Esophagus muscularis mucosa (tissue), 4 donors: Measurements from ENCODE around the gene ST3GAL5. TPM values are rescaled to one million over a fixed set of nuclear protein-coding genes. Genes with fewer than 3 reads are reported as not detected.

Experiments
- DNase-seq: peaks from one replicate; pipeline ENCODE4 v3.0.0-alpha.2; 2017; ENCODE audit errors: extremely low spot score
- H3K27ac ChIP-seq, 4 donors: fragments of 200-600 bp; sonication (generic); replicated peaks in 1 of 4; 1 replicate in 3 of 4; 2 replicates in 1 of 4; pipeline ENCODE4 v1.5.1; 2016 to 2019; ENCODE audit warnings: mild to moderate bottlenecking in 1 of 4
- H3K27me3 ChIP-seq, 4 donors: fragments of 200-600 bp; sonication (generic); one replicate each; pipeline versions ENCODE4 v1.5.1 to v1.6.0; 2016 to 2019
- H3K36me3 ChIP-seq, 4 donors: fragments of 200-600 bp; sonication (generic); one replicate each; pipeline ENCODE4 v1.5.1; 2016 to 2019
- H3K4me1 ChIP-seq, 4 donors: fragments of 200-600 bp; sonication (generic); one replicate each; pipeline ENCODE4 v1.5.1; 2016 to 2019
- H3K4me3 ChIP-seq, 4 donors: fragments of 200-600 bp; sonication (generic); 1 replicate in 2 of 4; 2 replicates in 2 of 4; pipeline ENCODE4 v1.5.1; 2016 to 2019; ENCODE audit warnings: mild to moderate bottlenecking in 4 of 4, moderate library complexity in 1 of 4
- H3K9me3 ChIP-seq, 4 donors: fragments of 200-600 bp; sonication (generic); 1 replicate in 3 of 4; 2 replicates in 1 of 4; pipeline ENCODE4 v1.5.1; 2016 to 2019
- CTCF ChIP-seq, 3 experiments: fragments of 200-600 bp in 2 of 3; fragments of 450-650 bp in 1 of 3; sonication (generic) in 2 of 3; IDR thresholded peaks; one replicate each; pipeline ENCODE4 v1.5.1; 2017 to 2019; ENCODE audit warnings: antibody characterized with exemption in 3 of 3, mild to moderate bottlenecking in 2 of 3, moderate library complexity in 1 of 3
- EP300 ChIP-seq: sonication (generic); formaldehyde crosslinking; IDR thresholded peaks from one replicate; pipeline ENCODE4 v1.6.1; 2017; ENCODE audit warnings: antibody characterized with exemption
- POLR2A ChIP-seq: fragments of 450-650 bp; IDR thresholded peaks from one replicate; pipeline ENCODE4 v1.6.1; 2017; ENCODE audit warnings: antibody characterized with exemption, moderate library complexity, mild to moderate bottlenecking, low read depth
- POLR2AphosphoS5 ChIP-seq, 2 donors: sonication (generic); formaldehyde crosslinking; IDR thresholded peaks; one replicate each; pipeline ENCODE4 v1.6.1; 2017; ENCODE audit warnings: antibody characterized with exemption in 2 of 2
- WGBS: methylation state at CpG from one replicate; pipeline ENCODE4 v1.1.5; 2018; 5-methylcytosine and 5-hydroxymethylcytosine counted together
- intact Hi-C: fragments of 100-400 bp; cut with DNase I; formaldehyde crosslinking; loops from one replicate; pipeline ENCODE4 v1.15.1; 2023
- total RNA-seq, 4 donors: library from RNA; depleted of rRNA; stranded (reverse); fragments of >200 nt; gene quantifications; one replicate each; pipeline versions ENCODE4 v1.1.0 to v1.2.1, GENCODE V29; 2016

ST3GAL5 gene
- 10 to 100 TPM; 11.3 to 21.6 (median 19.4) TPM for total RNA-seq

GRCh38 chr2:85888684-85889626, at the start of gene ST3GAL5:
TSS of gene ST3GAL5 (minus strand) at chr2:85888990. CDS start at chr2:85888905, 85 bp downstream.
- peak within 1 kb of the TSS; percentile 75 to 95 (median 89) for H3K4me3 ChIP-seq
- DNase-seq, result peak; percentile 96
- intact Hi-C loops, result loop anchor here (5.0 kb wide), 2 partner anchors 62 to 108 kb away; no protein-coding TSS in a partner anchor
- H3K9me3 ChIP-seq, result no peaks in the 10 kb centered on the region
- TF ChIP-seq CTCF (IDR thresholded peaks at IDR 0.05) (peak in 2 of 3 experiments; percentile 52 to 53), EP300 (no peak), POLR2AphosphoS5 (IDR thresholded peaks at IDR 0.05) (peak; percentile 52 to 81)
- no peaks in the 10 kb centered on the region for H3K36me3 ChIP-seq
- H3K27me3 ChIP-seq, result no peaks in the 10 kb centered on the region
- peak within 1 kb of the TSS; percentile 88 to 95 (median 88) for H3K27ac ChIP-seq
- peaks cover 26 to 70% (median 47%) of the 10 kb centered on the region in 4 donors for H3K4me1 ChIP-seq
- under 1% methylated on average over 30 of the region's 94 CpGs for WGBS

- Histone ChIP-seq H3K27ac (no peak overlapping the region), H3K4me3 (no peak overlapping the region), H3K36me3 (no peaks in the 10 kb centered on the region), H3K4me1 (peaks cover 8 to 20% (median 14%) of the 10 kb centered on the region in 4 donors), H3K9me3 (no peaks in the 10 kb centered on the region), H3K27me3 (no peaks in the 10 kb centered on the region)
- 89% methylated on average over 2 of the region's 2 CpGs for WGBS
- DNase-seq, result no peak
- TF ChIP-seq CTCF (IDR thresholded peaks at IDR 0.05) (no peak), EP300 (no peak), POLR2A (no peak), POLR2AphosphoS5 (IDR thresholded peaks at IDR 0.05) (no peak)
- intact Hi-C loops, result no loop called here
Measured at GRCh38 chr2:85938456-85938855, 49.7 kb upstream of the ST3GAL5 start.

- DNase-seq, result no peak
- no peak overlapping the region for H3K27ac ChIP-seq
Measured at GRCh38 chr2:85937069-85937439, 48.3 kb upstream of the ST3GAL5 start.

GRCh38 chr2:85936421-85937068, 47.8 kb upstream of the ST3GAL5 start:
- H3K4me3 ChIP-seq, result no peak overlapping the region
- no peak for TF ChIP-seq POLR2AphosphoS5 (IDR thresholded peaks at IDR 0.05)
- TF ChIP-seq POLR2A, result no peak
- no peak for TF ChIP-seq CTCF (IDR thresholded peaks at IDR 0.05)
- TF ChIP-seq EP300, result no peak
- no peaks in the 10 kb centered on the region for H3K27me3 ChIP-seq
- 96% methylated on average over 19 of the region's 22 CpGs for WGBS
- no peak for DNase-seq
- peaks cover 8 to 20% (median 15%) of the 10 kb centered on the region in 4 donors for H3K4me1 ChIP-seq
- H3K9me3 ChIP-seq, result no peaks in the 10 kb centered on the region
- intact Hi-C loops, result no loop called here
- no peaks in the 10 kb centered on the region for H3K36me3 ChIP-seq
- no peak overlapping the region for H3K27ac ChIP-seq

More at GRCh38 chr2:85937069-85937439, 48.3 kb upstream of the ST3GAL5 start:
- 87% methylated on average over 5 of the region's 5 CpGs for WGBS
- intact Hi-C loops, result no loop called here
- TF ChIP-seq CTCF (IDR thresholded peaks at IDR 0.05) (no peak), POLR2A (no peak)
- Histone ChIP-seq H3K4me3 (no peak overlapping the region), H3K27me3 (no peaks in the 10 kb centered on the region), H3K9me3 (no peaks in the 10 kb centered on the region), H3K36me3 (no peaks in the 10 kb centered on the region), H3K4me1 (peaks cover 8 to 20% (median 15%) of the 10 kb centered on the region in 4 donors)
